Karpas-422 (cell line): ENCODE measurements around the gene GBP2. TPM values are rescaled to one million over a fixed set of nuclear protein-coding genes. Genes with fewer than 3 reads are reported as not detected.
"Not testable (repeated sequence)": the region's sequence is repeated elsewhere in the genome, so short reads cannot be mapped to it uniquely, and the experiment has no call there.

Source experiments
- DNase-seq: peaks from one replicate; pipeline ENCODE4 v3.0.0-alpha.2; 2015
- H2AFZ ChIP-seq: fragments of 200-600 bp; sonication (generic); 2 replicates; pipeline ENCODE4 v1.6.1; 2014; ENCODE audit warnings: antibody characterized with exemption, low read length, mixed read lengths
- H3K27ac ChIP-seq: fragments of 200-600 bp; sonication (generic); 2 replicates; pipeline ENCODE4 v1.5.1; 2014; ENCODE audit warnings: mild to moderate bottlenecking, low read length, moderate library complexity
- H3K27me3 ChIP-seq: fragments of 200-600 bp; sonication (generic); 2 replicates; pipeline ENCODE4 v1.6.1; 2014; ENCODE audit warnings: low read length, mixed read lengths
- H3K36me3 ChIP-seq: fragments of 200-600 bp; sonication (generic); 2 replicates; pipeline ENCODE4 v1.6.1; 2014; ENCODE audit warnings: low read length, mixed read lengths; ENCODE audit not compliant: insufficient read depth
- H3K4me1 ChIP-seq: fragments of 200-600 bp; sonication (generic); 2 replicates; pipeline ENCODE4 v1.6.1; 2014; ENCODE audit warnings: mild to moderate bottlenecking, low read length, mixed read lengths
- H3K4me2 ChIP-seq: fragments of 200-600 bp; sonication (generic); 2 replicates; pipeline ENCODE4 v1.6.1; 2014; ENCODE audit warnings: low read length, low read depth, mild to moderate bottlenecking; ENCODE audit not compliant: poor library complexity, severe bottlenecking
- H3K4me3 ChIP-seq: fragments of 200-600 bp; sonication (generic); 2 replicates; pipeline ENCODE4 v1.5.1; 2014; ENCODE audit warnings: mild to moderate bottlenecking, antibody characterized with exemption, low read length, mixed read lengths
- H3K79me2 ChIP-seq: fragments of 200-600 bp; sonication (generic); 2 replicates; pipeline ENCODE4 v1.6.1; 2014; ENCODE audit warnings: mild to moderate bottlenecking, low read length, mixed read lengths
- H3K9ac ChIP-seq: fragments of 200-600 bp; sonication (generic); 2 replicates; pipeline ENCODE4 v1.6.0; 2014; ENCODE audit warnings: low read length
- H3K9me2 ChIP-seq: fragments of 200-600 bp; sonication (generic), shearing (Covaris generic); replicated peaks from 2 replicates; pipeline ENCODE4 v1.6.0; 2014; ENCODE audit warnings: mild to moderate bottlenecking, low read length, moderate library complexity; ENCODE audit not compliant: insufficient read depth
- H3K9me3 ChIP-seq: fragments of 300-700, 200-600 bp; sonication (generic); 2 replicates; pipeline ENCODE4 v1.6.1; 2014; ENCODE audit warnings: low read length, mixed read lengths
- H4K20me1 ChIP-seq: fragments of 200-600 bp; sonication (generic); 2 replicates; pipeline ENCODE4 v1.6.1; 2014; ENCODE audit warnings: mild to moderate bottlenecking, antibody characterized with exemption, low read length, low read depth; ENCODE audit not compliant: insufficient read depth
- total RNA-seq: library from RNA; depleted of rRNA; stranded (reverse); fragments of >200 nt; shearing (Covaris generic); gene quantifications from 2 replicates; pipeline ENCODE4 v1.2.3, GENCODE V29; 2014; ENCODE audit warnings: low replicate concordance

GBP2 gene
- total RNA-seq, 1 experiment from 2014 or later = not detected

GRCh38 chr1:89088572-89088971, 37.3 kb downstream of the GBP2 start:
- Histone ChIP-seq H2AFZ (no peak overlapping the region), H3K27me3 (no peaks in the 10 kb centered on the region), H3K9me2 (no peaks in the 10 kb centered on the region), H3K9ac (no peak overlapping the region), H3K9me3 (no peaks in the 10 kb centered on the region), H4K20me1 (no peaks in the 10 kb centered on the region), H3K27ac (no peak overlapping the region), H3K36me3 (no peaks in the 10 kb centered on the region), H3K79me2 (no peaks in the 10 kb centered on the region), H3K4me2 (no peak overlapping the region), H3K4me3 (no peak overlapping the region), H3K4me1 (no peaks in the 10 kb centered on the region)
- no peak for DNase-seq

- H3K79me2 ChIP-seq = no peaks in the 10 kb centered on the region
- H3K36me3 ChIP-seq = no peaks in the 10 kb centered on the region
- no peak overlapping the region for H3K9ac ChIP-seq
- no peak overlapping the region for H2AFZ ChIP-seq
- no peak overlapping the region for H3K4me2 ChIP-seq
- H3K4me1 ChIP-seq = no peaks in the 10 kb centered on the region
- H4K20me1 ChIP-seq = no peaks in the 10 kb centered on the region
- H3K27me3 ChIP-seq = no peaks in the 10 kb centered on the region
- no peak overlapping the region for H3K4me3 ChIP-seq
- no peaks in the 10 kb centered on the region for H3K9me2 ChIP-seq
- H3K9me3 ChIP-seq = no peaks in the 10 kb centered on the region
- no peak for DNase-seq
- no peak overlapping the region for H3K27ac ChIP-seq
Measured at GRCh38 chr1:89087241-89087640, 38.7 kb downstream of the GBP2 start.

GRCh38 chr1:89085781-89086180, 40.1 kb downstream of the GBP2 start:
- Histone ChIP-seq H3K9ac (no peak overlapping the region), H3K4me2 (no peak overlapping the region), H3K27ac (no peak overlapping the region), H3K79me2 (no peaks in the 10 kb centered on the region), H3K9me2 (no peaks in the 10 kb centered on the region), H4K20me1 (no peaks in the 10 kb centered on the region), H3K27me3 (0 out of 2 replicates have a peak, but pooled peaks cover 3% of the 10 kb centered on the region), H2AFZ (no peak overlapping the region), H3K4me1 (no peaks in the 10 kb centered on the region), H3K4me3 (no peak overlapping the region), H3K9me3 (no peaks in the 10 kb centered on the region), H3K36me3 (no peaks in the 10 kb centered on the region)
- DNase-seq = no peak

- H4K20me1 ChIP-seq = no peaks in the 10 kb centered on the region
- H3K4me3 ChIP-seq = no peak overlapping the region
- H3K9ac ChIP-seq = no peak overlapping the region
- no peaks in the 10 kb centered on the region for H3K36me3 ChIP-seq
- 0 out of 2 replicates have a peak, but pooled peaks cover 3% of the 10 kb centered on the region for H3K27me3 ChIP-seq
- no peaks in the 10 kb centered on the region for H3K9me2 ChIP-seq
- no peaks in the 10 kb centered on the region for H3K4me1 ChIP-seq
- no peaks in the 10 kb centered on the region for H3K9me3 ChIP-seq
- no peaks in the 10 kb centered on the region for H3K79me2 ChIP-seq
- no peak overlapping the region for H2AFZ ChIP-seq
- DNase-seq = no peak
- H3K4me2 ChIP-seq = no peak overlapping the region
- no peak overlapping the region for H3K27ac ChIP-seq
Measured at GRCh38 chr1:89081005-89081404, 44.9 kb downstream of the GBP2 start.

GRCh38 chr1:89080068-89080467, 45.8 kb downstream of the GBP2 start:
- DNase-seq, H3K9ac ChIP-seq, H3K27ac ChIP-seq: not testable (repeated sequence)

GRCh38 chr1:89072466-89073065, 53.3 kb downstream of the GBP2 start:
- not testable (repeated sequence) for H2AFZ ChIP-seq, H3K9me2 ChIP-seq, H3K4me3 ChIP-seq, DNase-seq, H3K9me3 ChIP-seq, H3K4me1 ChIP-seq, H4K20me1 ChIP-seq, H3K4me2 ChIP-seq, H3K79me2 ChIP-seq, H3K27me3 ChIP-seq, H3K9ac ChIP-seq, H3K27ac ChIP-seq, H3K36me3 ChIP-seq

More at GRCh38 chr1:89080068-89080467, 45.8 kb downstream of the GBP2 start:
- not testable (repeated sequence) for H3K9me3 ChIP-seq, H2AFZ ChIP-seq, H3K9me2 ChIP-seq, H3K4me2 ChIP-seq, H3K27me3 ChIP-seq, H3K79me2 ChIP-seq, H4K20me1 ChIP-seq, H3K4me1 ChIP-seq, H3K36me3 ChIP-seq, H3K4me3 ChIP-seq

GRCh38 chr1:89070509-89070908, 55.4 kb downstream of the GBP2 start:
- H3K27ac ChIP-seq = no peak overlapping the region
- no peaks in the 10 kb centered on the region for H3K79me2 ChIP-seq
- H3K9ac ChIP-seq = no peak overlapping the region
- H3K36me3 ChIP-seq = no peaks in the 10 kb centered on the region
- no peaks in the 10 kb centered on the region for H4K20me1 ChIP-seq
- no peak overlapping the region for H3K4me2 ChIP-seq
- H3K9me2 ChIP-seq = no peaks in the 10 kb centered on the region
- H3K4me1 ChIP-seq = no peaks in the 10 kb centered on the region
- H3K4me3 ChIP-seq = no peak overlapping the region
- no peaks in the 10 kb centered on the region for H3K27me3 ChIP-seq
- no peak for DNase-seq
- no peak overlapping the region for H2AFZ ChIP-seq
- H3K9me3 ChIP-seq = no peaks in the 10 kb centered on the region

GRCh38 chr1:89069951-89070350, 56.0 kb downstream of the GBP2 start:
- no peak overlapping the region for H3K4me3 ChIP-seq
- no peaks in the 10 kb centered on the region for H3K36me3 ChIP-seq
- no peaks in the 10 kb centered on the region for H4K20me1 ChIP-seq
- no peaks in the 10 kb centered on the region for H3K79me2 ChIP-seq
- no peak overlapping the region for H3K9ac ChIP-seq
- DNase-seq = no peak
- H3K9me2 ChIP-seq = no peaks in the 10 kb centered on the region
- no peak overlapping the region for H2AFZ ChIP-seq
- H3K9me3 ChIP-seq = no peaks in the 10 kb centered on the region
- no peaks in the 10 kb centered on the region for H3K27me3 ChIP-seq
- no peak overlapping the region for H3K27ac ChIP-seq
- H3K4me2 ChIP-seq = peak overlapping the region; percentile 11
- H3K4me1 ChIP-seq = peaks cover 5% of the 10 kb centered on the region; the same call in 1 of the 2 replicates
